Mucosa of rectum (tissue), 2 donors: ENCODE measurements around the gene RBPJL.

ENCODE experiments used
- H3K27ac ChIP-seq, 2 donors: one replicate each; pipeline ENCODE4 v1.7.0; 2013; ENCODE audit warnings: inconsistent platforms in 2 of 2, low read depth in 2 of 2, low read length in 2 of 2
- H3K27me3 ChIP-seq, 2 donors: one replicate each; pipeline ENCODE4 v1.7.0; 2013; ENCODE audit warnings: low read length in 2 of 2; ENCODE audit not compliant: control insufficient read depth in 2 of 2, insufficient read depth in 2 of 2
- H3K36me3 ChIP-seq, 2 donors: one replicate each; pipeline ENCODE4 v1.7.0; 2013; ENCODE audit warnings: low read length in 2 of 2; ENCODE audit not compliant: control insufficient read depth in 2 of 2, insufficient read depth in 2 of 2
- H3K4me1 ChIP-seq, 2 donors: one replicate each; pipeline ENCODE4 v1.7.0; 2013; ENCODE audit warnings: low read length in 2 of 2, mild to moderate bottlenecking in 1 of 2; ENCODE audit not compliant: control insufficient read depth in 2 of 2, insufficient read depth in 2 of 2
- H3K4me3 ChIP-seq, 2 donors: one replicate each; pipeline ENCODE4 v1.7.0; 2013; ENCODE audit warnings: low read length in 2 of 2
- H3K9ac ChIP-seq, 2 donors: one replicate each; pipeline ENCODE4 v1.7.0; 2013; ENCODE audit warnings: low read length in 2 of 2, low read depth in 1 of 2, mild to moderate bottlenecking in 1 of 2
- H3K9me3 ChIP-seq, 2 donors: one replicate each; pipeline ENCODE4 v1.7.0; 2013; ENCODE audit warnings: low read length in 2 of 2; ENCODE audit not compliant: control insufficient read depth in 2 of 2
- donor health status: healthy.
- donor health status: Normal muscosa, but diverticular disease.

RBPJL gene

DNA sequence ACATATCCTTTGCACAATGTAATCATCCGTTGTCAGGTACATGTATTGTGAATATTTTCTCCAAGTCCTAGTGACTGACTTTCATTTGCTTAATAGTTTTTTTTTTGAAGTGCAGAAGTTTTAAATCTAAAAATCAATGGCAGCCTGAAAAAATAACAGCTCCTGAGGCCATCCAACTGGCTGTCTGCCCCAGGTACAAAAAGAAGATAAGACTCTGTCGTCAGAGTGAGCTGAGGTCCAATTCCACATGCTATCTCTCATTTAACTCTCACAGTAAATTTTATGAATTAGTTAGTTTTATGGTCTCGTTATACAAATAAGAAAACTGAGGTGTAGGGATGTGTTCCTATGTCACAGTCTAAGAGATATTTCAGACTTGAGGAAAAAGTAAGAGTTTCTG lies 31.3 kb upstream of the RBPJL start:
- H3K27ac ChIP-seq, result no peak overlapping the region
- H3K9me3 ChIP-seq, result no peaks in the 10 kb centered on the region
- no peaks in the 10 kb centered on the region for H3K36me3 ChIP-seq
- peaks cover 0 to 2% of the 10 kb centered on the region in 2 donors for H3K27me3 ChIP-seq
- H3K9ac ChIP-seq, result no peak overlapping the region
- no peaks in the 10 kb centered on the region for H3K4me1 ChIP-seq
- H3K4me3 ChIP-seq, result no peak overlapping the region

DNA sequence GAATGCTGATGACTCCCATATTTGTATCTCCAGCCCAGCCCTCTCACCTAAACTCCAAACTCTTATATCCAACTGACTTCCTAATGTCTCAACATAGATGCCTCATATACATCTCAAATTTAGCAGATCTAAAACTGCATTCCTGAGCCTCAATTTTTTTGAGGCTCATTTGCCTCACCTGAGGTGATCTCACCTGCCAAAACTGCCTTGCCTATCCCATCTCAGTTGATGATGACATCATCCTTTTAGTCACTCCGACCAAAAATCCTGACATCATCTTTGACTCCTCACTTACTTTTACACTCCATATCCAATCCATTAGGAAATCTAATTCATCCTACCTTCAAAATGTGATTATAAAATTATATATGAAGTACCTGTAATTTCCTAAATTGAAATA lies 26.6 kb upstream of the RBPJL start:
- H3K36me3 ChIP-seq, result no peaks in the 10 kb centered on the region
- H3K27me3 ChIP-seq, result no peaks in the 10 kb centered on the region
- no peaks in the 10 kb centered on the region for H3K4me1 ChIP-seq
- H3K27ac ChIP-seq, result no peak overlapping the region
- H3K4me3 ChIP-seq, result no peak overlapping the region
- no peaks in the 10 kb centered on the region for H3K9me3 ChIP-seq
- no peak overlapping the region for H3K9ac ChIP-seq

DNA sequence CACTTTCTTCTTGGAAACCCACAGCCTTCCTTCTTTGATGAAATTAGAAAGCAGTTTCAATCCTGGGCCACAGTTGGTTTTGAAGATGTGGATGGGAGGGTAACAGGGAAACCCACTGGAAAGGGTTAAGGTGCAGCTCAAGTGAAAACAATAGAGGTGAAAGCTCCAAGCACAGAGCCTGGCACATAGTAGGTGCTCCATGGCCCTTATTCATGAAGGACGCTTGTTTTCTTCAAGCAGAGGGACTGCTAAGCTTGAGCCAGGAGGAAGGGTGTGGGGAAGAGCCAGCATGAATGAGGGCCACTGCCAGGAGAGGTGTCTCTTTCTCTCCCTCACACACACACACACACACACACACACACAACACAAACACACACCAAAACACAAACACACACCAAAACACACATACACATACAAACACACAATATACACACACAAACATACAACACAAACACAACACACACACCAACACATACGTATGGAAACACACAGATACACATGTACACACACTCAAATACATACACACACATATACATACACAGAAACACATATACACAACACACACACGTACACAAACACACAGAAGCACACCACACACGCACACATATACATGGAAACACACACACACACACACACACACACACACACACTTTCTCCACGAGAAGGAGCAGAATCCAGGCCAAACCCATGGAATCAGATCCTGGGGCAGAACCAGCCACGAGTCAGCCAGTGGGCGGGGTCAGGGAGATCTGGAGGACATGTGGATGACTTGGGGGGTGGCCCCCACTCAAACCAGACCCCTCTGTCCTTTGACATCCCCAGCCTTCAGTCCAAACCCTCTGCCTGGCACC lies 23.7 kb upstream of the RBPJL start:
- Histone ChIP-seq H3K4me3 (no peak overlapping the region), H3K27ac (no peak overlapping the region), H3K4me1 (no peaks in the 10 kb centered on the region), H3K9me3 (no peaks in the 10 kb centered on the region), H3K9ac (no peak overlapping the region), H3K36me3 (no peaks in the 10 kb centered on the region), H3K27me3 (no peaks in the 10 kb centered on the region)

DNA sequence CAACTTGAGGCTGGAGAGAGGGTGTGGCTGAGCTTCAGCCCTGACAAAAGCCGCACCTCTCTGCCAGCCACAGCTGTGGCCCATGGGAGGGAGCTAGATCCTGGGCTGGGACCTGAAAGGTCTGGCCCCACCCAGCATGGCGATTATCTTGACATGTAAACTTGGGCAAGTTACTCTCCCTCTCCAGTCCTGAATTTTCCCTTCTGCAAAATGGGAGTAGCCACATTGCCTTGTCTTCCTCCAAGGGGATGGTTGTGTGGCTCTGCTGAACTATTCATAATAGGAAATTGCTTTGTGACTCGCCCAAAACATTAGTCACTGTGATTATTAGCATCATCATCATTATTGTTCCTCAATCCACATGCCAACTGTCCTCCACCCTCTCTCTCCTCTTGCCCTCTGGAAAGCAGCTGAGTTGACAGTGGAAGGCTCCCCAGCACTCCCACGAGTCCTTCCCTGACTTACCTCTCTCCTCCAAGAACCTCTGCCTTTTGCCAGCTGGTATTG lies 23.0 kb upstream of the RBPJL start:
- Histone ChIP-seq H3K9me3 (no peaks in the 10 kb centered on the region), H3K36me3 (no peaks in the 10 kb centered on the region), H3K4me3 (no peak overlapping the region), H3K27me3 (no peaks in the 10 kb centered on the region), H3K4me1 (no peaks in the 10 kb centered on the region), H3K27ac (no peak overlapping the region), H3K9ac (no peak overlapping the region)

DNA sequence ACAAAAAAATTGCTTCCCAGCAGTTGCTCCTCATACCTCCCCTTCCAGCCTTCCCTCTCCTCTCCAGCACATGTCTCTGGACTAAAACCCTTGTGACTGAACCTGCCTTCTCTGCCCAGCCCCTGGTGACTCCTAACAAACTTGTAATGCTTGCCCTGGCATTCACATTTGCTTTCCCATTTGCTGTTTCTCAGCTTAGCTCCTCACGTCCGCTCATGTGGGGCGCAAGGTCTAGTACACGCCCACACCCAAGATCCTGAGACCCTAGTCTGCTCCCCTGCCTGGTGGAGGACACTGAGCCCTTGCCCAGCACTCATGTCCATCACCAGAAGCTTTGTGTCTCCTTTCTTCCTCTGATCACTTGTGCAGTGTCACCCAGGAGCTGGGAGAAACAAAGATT lies 18.3 kb upstream of the RBPJL start:
- Histone ChIP-seq H3K36me3 (no peaks in the 10 kb centered on the region), H3K4me3 (no peak overlapping the region), H3K27me3 (peaks cover 2% of the 10 kb centered on the region in 2 donors), H3K4me1 (peaks cover 0 to 5% of the 10 kb centered on the region in 2 donors), H3K9me3 (no peaks in the 10 kb centered on the region), H3K9ac (no peak overlapping the region), H3K27ac (no peak overlapping the region)

DNA sequence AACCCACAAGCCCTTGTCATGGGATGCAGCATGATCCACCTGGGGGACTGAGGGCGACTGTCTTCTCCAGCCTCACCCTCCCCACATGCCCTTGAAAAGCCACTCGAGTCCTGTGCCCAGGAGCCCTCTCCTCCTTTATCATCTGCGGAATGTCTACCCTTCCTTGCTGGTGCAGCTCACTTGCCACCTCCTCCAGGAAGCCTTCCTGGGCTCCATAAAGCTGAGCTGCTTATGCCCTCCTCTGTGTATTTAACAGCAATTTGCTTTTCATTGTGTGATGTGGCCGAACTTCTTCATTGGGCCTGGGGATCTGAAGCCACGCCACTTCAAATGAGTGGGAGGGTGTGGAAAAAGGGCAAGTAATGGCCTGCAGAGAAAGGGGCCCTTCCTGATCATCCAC lies 17.8 kb upstream of the RBPJL start:
- Histone ChIP-seq H3K4me3 (no peak overlapping the region), H3K27me3 (peaks cover 2 to 3% of the 10 kb centered on the region in 2 donors), H3K4me1 (peaks cover 0 to 5% of the 10 kb centered on the region in 2 donors), H3K27ac (no peak overlapping the region), H3K36me3 (no peaks in the 10 kb centered on the region), H3K9me3 (no peaks in the 10 kb centered on the region), H3K9ac (no peak overlapping the region)

DNA sequence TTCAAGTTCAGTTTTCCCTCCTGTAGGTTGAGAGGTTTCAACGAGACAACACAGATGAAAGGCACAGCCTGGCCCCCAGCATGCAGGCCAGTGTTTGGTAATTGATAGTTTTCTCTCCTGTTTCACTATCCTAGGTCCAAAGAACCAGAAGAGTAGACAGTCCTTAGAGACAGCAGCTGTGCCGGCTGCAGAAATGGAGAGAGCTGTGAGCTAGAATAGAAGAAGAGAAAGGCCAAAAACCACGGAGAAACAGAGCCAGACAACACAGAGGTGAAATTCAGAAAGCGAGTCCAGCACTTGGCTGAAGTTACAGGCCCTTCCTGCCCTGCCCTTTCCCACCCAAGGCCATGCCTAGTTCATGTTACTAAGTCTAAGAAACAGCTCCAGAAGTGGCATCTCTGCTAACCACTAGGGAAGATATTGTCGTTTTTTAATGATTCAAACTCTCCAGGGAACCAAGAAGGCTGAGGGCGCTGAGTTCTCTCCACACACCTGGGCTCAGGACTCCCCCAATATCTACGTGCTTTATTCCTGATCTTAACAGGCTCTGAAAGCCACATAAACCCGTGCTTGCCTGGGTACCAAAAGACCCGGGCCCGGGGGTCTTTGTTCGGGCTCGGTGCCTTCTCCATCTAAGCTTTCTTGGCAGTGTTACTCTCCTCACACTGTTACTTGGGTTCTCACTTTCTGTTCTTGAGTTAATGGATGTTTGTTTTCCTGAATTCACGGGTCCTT lies 16.5 kb upstream of the RBPJL start:
- Histone ChIP-seq H3K4me3 (no peak overlapping the region), H3K36me3 (no peaks in the 10 kb centered on the region), H3K9ac (no peak overlapping the region), H3K27ac (no peak overlapping the region), H3K9me3 (no peaks in the 10 kb centered on the region), H3K27me3 (peaks cover 2 to 4% of the 10 kb centered on the region in 2 donors), H3K4me1 (peaks cover 0 to 5% of the 10 kb centered on the region in 2 donors)

DNA sequence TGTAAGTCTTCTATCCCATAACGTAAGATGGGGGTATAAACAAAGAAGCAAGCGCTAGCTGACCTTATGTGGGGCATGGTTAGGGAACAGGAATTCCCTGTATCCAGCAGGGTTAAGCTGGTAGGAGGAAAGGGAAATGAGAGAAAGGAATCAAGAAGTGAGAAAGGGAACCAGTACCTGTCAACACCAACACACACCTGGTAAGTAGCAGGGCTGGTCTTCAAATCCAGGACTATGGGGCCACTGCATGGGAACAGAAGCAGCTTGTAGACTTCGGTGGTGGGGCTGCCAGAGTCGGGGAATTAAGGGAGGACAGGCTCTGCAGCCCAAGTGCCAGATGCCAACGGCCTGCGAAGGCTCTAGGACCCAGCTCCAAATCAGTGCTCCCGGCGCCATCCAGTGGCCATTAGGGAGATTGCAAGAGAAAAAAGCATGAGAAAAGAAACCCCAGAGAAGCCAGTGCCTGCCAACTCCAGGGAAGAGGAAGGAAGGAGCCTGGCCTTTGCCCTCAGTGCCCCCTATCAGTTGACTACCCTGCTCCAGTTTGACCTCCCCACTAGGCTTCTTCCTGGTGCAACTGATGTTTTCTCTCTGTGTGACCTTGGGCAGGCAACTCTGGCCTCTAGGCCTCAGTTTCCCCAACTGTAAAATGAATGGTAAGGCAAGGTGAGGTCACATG lies 15.8 kb upstream of the RBPJL start:
- Histone ChIP-seq H3K4me3 (no peak overlapping the region), H3K9ac (no peak overlapping the region), H3K27me3 (peaks cover 2 to 4% of the 10 kb centered on the region in 2 donors), H3K36me3 (no peaks in the 10 kb centered on the region), H3K9me3 (no peaks in the 10 kb centered on the region), H3K27ac (no peak overlapping the region), H3K4me1 (peaks cover 0 to 5% of the 10 kb centered on the region in 2 donors)

DNA sequence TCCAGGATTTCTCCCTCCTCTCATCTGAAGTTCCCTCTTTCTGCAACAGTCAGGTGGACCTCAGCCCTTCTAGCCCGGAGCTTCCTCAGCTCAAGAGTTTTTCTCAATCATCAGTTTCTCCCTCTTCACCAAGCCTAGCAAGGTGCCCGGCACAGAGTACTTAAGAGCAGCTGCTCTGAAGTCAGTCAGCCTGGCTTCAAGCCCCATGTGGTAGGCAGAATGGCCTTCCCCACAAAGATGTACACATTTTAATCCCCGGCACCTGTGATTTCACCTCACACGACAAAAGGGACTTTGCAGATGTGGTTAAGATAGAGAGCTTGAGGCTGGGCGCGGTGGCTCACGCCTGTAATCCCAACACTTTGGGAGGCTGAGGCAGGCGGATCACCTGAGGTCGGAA lies 15.1 kb upstream of the RBPJL start:
- H3K9ac ChIP-seq, result no peak overlapping the region
- H3K4me3 ChIP-seq, result no peak overlapping the region
- no peak overlapping the region for H3K27ac ChIP-seq
- H3K9me3 ChIP-seq, result no peaks in the 10 kb centered on the region
- H3K36me3 ChIP-seq, result no peaks in the 10 kb centered on the region
- peaks cover 0 to 5% of the 10 kb centered on the region in 2 donors for H3K4me1 ChIP-seq
- peaks cover 2 to 4% of the 10 kb centered on the region in 2 donors for H3K27me3 ChIP-seq

DNA sequence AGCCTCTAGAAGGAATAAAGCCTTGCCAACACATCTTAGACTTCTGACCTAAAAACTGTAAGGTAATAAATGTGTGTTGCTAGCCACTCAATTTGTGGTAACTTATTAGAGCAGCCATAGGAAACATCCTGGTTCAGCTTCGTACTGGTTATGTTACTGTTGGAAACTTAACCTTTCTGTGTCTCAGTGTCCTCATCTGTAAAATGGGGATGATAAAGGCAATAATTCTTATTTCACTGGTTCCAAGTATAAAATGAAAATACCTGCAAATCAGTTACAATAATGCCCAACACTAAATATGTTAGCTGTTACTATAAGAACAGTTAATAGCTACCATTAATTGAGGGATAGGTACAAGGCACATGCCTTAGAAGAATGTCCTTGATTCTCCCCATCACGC lies 14.3 kb upstream of the RBPJL start:
- no peak overlapping the region for H3K27ac ChIP-seq

More for the DNA sequence above, 14.3 kb upstream of the RBPJL start:
- Histone ChIP-seq H3K4me3 (no peak overlapping the region), H3K27me3 (peaks cover 2 to 4% of the 10 kb centered on the region in 2 donors), H3K9me3 (no peaks in the 10 kb centered on the region), H3K4me1 (peaks cover 0 to 5% of the 10 kb centered on the region in 2 donors), H3K9ac (no peak overlapping the region), H3K36me3 (no peaks in the 10 kb centered on the region)
